Superior temporal gyrus (tissue), 1 donor: ENCODE results near the gene FNTB.
"Not testable (repeated sequence)": the region's sequence is repeated elsewhere in the genome, so short reads cannot be mapped to it uniquely, and the experiment has no call there.

Experiments used
- DNase-seq: peaks from one replicate; pipeline ENCODE4 v3.0.0-alpha.2; 2016; ENCODE audit errors: extremely low spot score

Gene FNTB

DNA sequence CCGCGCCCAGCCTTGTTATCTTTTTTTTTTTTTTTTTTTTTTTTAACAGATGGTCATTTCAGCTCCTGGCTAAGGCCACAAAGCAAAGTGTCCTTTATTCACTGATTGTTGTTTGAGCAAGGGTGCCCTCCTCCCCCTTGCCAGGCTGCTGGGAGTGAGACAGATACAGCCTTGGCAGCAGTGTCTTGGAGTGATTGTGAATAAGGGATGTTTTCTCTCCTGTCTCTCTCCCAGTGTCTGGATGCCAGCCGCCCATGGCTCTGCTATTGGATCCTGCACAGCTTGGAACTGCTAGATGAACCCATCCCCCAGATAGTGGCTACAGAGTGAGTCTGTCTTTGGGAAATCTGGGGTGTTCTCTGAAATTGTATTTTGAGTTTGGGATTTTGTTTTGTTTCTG is 28.7 kb downstream of the FNTB start:
- DNase-seq = peak; percentile 83

- DNase-seq = peak; percentile 74
Measured at GRCh38 chr14:65016471-65016870, 29.8 kb downstream of the FNTB start.

DNA sequence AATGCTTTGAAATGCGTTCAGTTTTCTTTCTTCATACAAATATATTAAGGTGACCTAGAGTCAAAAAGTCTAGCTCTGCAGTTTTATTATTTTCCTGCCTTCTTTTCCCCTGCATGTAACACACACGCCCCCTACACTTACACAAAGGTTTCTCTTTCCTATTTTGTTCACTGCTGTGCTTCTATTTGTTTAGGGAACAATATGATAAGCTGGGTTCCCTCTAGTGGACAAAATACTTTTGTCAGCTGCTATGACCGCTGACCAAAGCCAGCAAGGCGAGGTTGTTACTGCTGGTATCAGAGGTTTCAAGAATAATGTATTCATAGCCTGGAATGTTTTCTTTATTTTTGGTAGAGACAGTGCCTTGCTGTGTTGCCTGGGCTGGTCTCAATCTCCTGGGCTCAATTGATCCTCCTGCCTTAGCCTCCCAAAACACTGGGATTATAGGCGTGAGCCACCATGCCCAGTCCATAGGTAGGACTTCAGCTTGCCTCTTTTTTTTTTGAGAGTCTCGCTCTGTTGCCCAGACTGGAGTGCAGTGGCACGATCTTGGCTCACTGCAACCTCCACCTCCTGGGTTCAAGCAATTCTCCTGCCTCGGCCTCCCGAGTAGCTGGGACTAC is 33.4 kb downstream of the FNTB start:
- DNase-seq = peak; percentile 96

DNA sequence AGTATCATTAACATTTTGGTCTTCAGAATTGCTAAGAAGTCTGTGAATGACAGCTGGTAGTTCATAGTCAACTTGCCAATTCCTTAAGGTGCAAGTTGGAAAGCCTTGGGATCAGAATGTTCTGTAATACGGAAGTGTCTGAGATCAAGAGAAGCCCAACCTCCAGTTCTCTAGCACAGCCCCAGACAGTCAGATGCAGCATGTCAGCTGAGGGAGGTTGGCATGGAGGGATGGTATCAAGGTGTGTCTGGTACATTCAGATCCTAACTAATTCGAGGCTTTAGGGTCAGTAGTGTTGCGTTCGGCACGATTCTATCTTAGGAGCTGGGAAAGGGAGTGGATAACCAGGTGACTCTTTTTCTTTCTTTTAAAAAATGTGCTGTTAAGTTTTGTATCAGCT is 38.3 kb downstream of the FNTB start:
- no peak for DNase-seq

DNA sequence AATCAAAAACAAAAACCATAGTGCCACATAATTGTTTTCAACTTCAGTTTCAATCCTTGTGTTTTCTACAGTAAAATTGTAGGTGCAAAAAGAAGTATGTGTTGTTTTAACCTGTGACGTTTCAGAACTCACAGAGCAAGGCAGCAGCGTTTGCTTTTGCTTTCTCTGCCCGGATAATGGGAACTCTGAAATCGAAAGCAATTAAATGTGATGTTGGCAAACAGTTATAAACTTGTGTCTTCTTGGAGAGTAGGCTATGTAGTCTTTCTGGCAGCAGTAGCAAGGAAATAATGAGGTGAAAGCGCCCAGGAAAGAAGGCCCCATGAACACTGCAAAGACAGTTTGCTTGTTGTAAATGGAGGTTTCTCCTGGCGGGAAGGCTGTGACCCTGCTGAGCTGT is 39.1 kb downstream of the FNTB start:
- DNase-seq = no peak

GRCh38 chr14:65026526-65026925 is 39.8 kb downstream of the FNTB start:
- DNase-seq = no peak

DNA sequence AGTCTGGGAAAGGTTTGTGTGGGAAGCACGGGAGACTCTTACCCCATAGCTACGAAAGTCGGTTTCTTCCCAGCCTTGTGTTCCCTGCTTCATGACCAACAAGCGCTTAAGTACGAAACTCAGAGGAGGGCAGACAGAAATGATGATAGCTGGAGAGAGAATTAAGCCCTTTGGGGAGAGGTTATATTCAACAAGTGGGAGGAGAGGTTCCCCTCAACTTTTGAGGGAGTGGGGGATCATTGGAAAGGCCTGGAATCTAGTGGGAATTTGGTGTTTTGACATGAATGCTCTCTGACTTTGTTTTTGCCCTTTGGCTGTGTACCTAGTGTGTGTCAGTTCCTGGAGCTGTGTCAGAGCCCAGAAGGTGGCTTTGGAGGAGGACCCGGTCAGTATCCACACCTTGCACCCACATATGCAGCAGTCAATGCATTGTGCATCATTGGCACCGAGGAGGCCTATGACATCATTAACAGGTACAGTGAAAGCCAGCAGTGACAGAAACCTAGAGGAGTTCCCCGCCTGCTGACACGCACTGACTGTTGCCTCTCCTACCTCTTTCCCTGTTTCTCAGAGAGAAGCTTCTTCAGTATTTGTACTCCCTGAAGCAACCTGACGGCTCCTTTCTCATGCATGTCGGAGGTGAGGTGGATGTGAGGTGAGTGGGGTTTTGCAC is 40.6 kb downstream of the FNTB start:
- no peak for DNase-seq

DNA sequence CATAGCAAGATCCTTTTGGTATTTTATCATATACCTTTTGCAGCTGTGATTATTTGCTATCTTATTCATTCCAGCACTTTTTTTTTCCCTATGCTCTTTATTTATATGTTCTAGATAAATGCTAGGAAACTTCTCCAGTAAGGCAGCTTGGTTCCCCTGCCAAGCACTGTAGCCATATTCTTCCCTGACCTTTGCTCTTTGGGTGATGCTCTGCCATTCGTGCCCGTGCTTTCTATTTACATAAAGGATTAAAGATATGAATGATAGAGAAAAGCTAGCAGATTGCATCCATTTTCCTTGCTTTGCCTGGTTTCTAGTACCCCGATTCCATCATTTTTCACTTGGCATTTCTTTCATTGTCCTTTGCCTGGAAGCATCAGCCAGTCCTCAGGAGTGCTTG is 42.2 kb downstream of the FNTB start:
- no peak for DNase-seq

- DNase-seq = not testable (repeated sequence)
Measured at GRCh38 chr14:65031321-65031720, 44.6 kb downstream of the FNTB start.

DNA sequence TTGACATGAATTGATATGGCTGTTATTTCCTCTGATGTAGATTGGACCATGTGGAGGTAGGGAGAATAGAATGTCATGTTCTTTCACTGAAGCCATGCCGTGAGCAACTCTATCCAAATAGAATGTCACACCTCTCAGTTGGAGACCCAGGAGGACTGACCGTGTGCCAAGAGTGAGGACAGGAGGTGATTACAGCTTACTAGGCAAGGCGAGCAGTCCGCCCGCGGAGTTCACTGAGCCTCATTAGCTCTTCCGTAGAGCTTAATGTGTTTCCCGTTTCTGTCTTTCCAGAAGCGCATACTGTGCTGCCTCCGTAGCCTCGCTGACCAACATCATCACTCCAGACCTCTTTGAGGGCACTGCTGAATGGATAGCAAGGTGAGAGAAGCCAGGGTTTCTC is 45.6 kb downstream of the FNTB start:
- DNase-seq = no peak

GRCh38 chr14:65033181-65033580 is 46.5 kb downstream of the FNTB start:
- no peak for DNase-seq

DNA sequence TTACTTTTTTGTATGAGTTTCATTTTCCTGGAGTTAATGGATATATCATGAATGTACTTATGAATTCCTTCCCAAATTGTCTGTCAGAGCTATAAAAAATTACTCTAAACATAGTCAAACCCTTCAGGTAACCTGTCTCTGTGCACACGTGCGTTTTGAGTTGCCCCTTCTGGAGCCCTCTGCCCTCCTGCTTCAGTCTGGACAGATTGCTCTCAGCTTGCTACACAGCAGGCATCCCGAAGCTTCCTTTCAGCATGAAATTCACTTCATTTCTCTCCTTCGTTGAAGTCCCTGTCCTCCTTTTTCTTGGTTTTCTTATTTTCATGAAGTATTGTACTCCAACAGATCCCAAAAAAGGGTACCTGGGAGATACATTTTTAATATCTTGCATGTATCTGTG is 47.3 kb downstream of the FNTB start:
- DNase-seq = no peak

GRCh38 chr14:65035049-65035448 is 48.4 kb downstream of the FNTB start:
- DNase-seq = no peak

DNA sequence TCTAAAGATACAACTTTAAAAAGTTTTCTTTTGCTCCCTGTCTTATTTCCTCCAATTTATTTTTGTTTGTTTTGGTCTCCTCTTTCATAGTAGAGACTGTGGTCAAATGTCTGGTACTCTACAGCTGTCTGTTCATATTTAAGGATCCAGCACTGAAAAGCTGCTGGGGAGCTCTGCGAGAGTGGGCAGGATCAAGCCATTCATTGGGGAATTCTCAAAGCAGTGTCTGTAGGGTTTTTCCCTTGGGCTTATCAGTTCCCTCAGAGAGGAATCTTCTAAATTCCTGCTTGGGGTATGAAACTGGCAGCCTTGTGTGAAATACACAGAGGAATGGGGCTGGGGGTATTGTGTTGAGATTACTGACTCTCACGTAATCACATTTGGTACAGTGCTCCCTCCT is 52.3 kb downstream of the FNTB start:
- DNase-seq = no peak

GRCh38 chr14:65040666-65041433 is 54.2 kb downstream of the FNTB start:
- no peak for DNase-seq

GRCh38 chr14:65041434-65041915 is 54.8 kb downstream of the FNTB start:
- DNase-seq = no peak

DNA sequence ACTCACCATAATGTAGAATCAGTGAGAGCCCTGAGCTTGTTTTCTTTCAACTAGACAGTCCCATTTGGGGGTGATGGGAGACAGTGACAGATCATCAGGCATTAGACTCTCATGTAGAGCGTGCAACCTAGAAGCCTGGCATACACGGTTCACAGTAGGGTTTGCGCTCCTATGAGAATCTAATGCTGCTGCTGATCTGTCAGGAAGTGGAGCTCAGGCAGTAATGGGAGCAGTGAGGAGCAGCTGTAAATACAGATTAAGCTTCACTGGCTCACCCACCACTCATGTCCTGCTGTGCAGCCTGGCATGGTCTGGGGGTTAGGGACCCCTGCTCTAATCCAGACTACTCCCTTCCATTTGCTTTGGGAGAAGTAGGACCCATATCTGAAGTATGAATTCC is 55.6 kb downstream of the FNTB start:
- DNase-seq = no peak

DNA sequence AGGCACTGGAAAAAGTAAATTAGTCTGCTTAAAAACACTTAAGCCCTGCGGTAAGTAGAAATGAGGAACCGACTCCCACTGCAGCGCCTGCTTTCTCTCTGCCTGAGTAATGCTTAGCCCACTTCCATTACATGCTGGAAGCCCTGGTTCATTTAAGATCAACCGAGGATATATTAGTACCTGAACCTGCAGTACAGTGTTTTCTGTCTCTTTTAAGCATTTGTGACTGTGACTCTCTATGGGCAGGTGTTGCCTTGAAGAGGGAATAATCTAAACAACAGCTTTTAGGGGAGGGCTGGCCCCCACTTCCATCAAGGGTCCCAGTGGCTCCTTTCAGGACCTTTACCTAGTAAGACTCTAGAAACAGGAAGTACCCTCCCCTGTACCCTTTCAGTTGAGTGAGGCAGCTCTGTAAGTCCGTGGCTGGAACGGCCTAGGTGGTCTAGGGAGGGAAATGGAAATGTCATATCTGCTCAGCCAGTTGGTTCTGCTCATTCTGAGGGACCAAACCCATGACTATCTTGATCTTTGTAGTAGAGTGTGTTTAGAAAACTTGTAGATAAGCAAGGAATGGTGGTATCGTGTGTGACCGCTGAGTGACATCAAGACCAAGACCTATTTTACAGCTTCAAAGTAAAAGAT is 56.2 kb downstream of the FNTB start:
- DNase-seq = no peak

GRCh38 chr14:65043893-65044595 is 57.3 kb downstream of the FNTB start:
- no peak for DNase-seq

DNA sequence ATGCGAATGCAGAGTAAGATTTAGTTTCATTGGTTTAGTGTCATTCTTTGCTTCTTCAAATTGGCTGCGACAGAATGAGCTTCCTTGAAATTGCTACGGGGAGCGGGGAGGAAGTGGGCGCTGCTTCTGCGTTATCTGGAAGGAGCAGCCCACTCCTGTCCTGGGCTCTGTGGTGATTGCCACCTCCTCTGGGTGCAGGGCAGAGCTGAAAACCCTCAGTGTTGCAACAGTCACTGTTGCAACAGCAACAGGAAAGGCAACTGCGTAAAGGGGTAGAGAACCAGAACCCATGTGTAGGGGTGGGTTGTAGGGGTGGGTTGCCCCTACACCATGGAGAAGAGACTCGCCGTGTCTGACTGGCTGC is 57.9 kb downstream of the FNTB start:
- no peak for DNase-seq

- no peak for DNase-seq
Measured at GRCh38 chr14:65045006-65045405, 58.3 kb downstream of the FNTB start.

- DNase-seq = no peak
Measured at GRCh38 chr14:65045709-65046108, 59.0 kb downstream of the FNTB start.
